ENCODE measurements around the gene PIK3CD. TPM values are rescaled to one million over a fixed set of nuclear protein-coding genes. Genes with fewer than 3 reads are reported as not detected.
"Not testable (repeated sequence)": the region's sequence is repeated elsewhere in the genome, so short reads cannot be mapped to it uniquely, and the experiment has no call there.

The PIK3CD gene
- total RNA-seq, 1 donor from 2014 or later = 15.7 TPM

GRCh38 chr1:9705337-9706093 lies 54.0 kb downstream of the PIK3CD start:
- peaks cover 10% of the 10 kb centered on the region for H3K36me3 Mint-ChIP-seq (ENCODE audit: insufficient read depth)
- no peak overlapping the region for H3K27ac Mint-ChIP-seq
- H3K4me3 Mint-ChIP-seq (ENCODE audit: low read depth) = no peak overlapping the region
- peaks cover 1% of the 10 kb centered on the region for H3K4me1 Mint-ChIP-seq (ENCODE audit: low read depth)
- no peaks in the 10 kb centered on the region for H3K27me3 Mint-ChIP-seq
- DNase-seq (ENCODE audit: low spot score, unreplicated experiment) = no peak
- H3K9me3 Mint-ChIP-seq (ENCODE audit: low read depth) = peaks cover 6% of the 10 kb centered on the region
- TF ChIP-seq, protein P1, sequence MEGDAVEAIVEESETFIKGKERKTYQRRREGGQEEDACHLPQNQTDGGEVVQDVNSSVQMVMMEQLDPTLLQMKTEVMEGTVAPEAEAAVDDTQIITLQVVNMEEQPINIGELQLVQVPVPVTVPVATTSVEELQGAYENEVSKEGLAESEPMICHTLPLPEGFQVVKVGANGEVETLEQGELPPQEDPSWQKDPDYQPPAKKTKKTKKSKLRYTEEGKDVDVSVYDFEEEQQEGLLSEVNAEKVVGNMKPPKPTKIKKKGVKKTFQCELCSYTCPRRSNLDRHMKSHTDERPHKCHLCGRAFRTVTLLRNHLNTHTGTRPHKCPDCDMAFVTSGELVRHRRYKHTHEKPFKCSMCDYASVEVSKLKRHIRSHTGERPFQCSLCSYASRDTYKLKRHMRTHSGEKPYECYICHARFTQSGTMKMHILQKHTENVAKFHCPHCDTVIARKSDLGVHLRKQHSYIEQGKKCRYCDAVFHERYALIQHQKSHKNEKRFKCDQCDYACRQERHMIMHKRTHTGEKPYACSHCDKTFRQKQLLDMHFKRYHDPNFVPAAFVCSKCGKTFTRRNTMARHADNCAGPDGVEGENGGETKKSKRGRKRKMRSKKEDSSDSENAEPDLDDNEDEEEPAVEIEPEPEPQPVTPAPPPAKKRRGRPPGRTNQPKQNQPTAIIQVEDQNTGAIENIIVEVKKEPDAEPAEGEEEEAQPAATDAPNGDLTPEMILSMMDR (IDR thresholded peaks at IDR 0.05; ENCODE audit: unreplicated experiment) = no peak

DNA sequence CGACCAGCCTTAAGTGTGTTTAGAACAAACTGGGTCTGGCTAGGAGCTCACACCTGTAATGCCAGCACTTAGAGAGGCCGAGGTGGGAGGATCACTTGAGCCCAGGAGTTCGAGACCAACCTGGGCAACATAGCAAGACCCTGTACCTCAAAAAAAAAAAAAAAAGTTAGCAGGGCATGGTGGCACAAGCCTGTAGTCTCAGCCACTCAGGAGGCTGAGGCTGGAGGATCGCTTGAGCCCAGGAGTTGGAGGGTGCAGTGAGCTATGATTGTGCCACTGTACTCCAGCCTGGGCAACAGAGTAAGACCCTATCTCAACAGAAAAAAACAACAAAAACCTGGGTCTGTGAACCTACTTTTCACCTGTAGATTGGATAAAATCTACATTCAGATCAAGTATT lies 54.6 kb downstream of the PIK3CD start:
- H3K4me3 Mint-ChIP-seq (ENCODE audit: low read depth) = no peak overlapping the region
- no peak overlapping the region for H3K27ac Mint-ChIP-seq
- no peaks in the 10 kb centered on the region for H3K4me1 Mint-ChIP-seq (ENCODE audit: low read depth)
- H3K27me3 Mint-ChIP-seq = no peaks in the 10 kb centered on the region
- no peak for DNase-seq (ENCODE audit: low spot score, unreplicated experiment)
- TF ChIP-seq, protein P1 (IDR thresholded peaks at IDR 0.05; ENCODE audit: unreplicated experiment) = no peak
- H3K36me3 Mint-ChIP-seq (ENCODE audit: insufficient read depth) = peaks cover 12% of the 10 kb centered on the region
- peaks cover 6% of the 10 kb centered on the region for H3K9me3 Mint-ChIP-seq (ENCODE audit: low read depth)

- Mint-ChIP-seq H3K27ac (no peak overlapping the region), H3K36me3 (ENCODE audit: insufficient read depth) (peaks cover 6% of the 10 kb centered on the region), H3K27me3 (no peaks in the 10 kb centered on the region), H3K4me3 (ENCODE audit: low read depth) (no peak overlapping the region), H3K9me3 (ENCODE audit: low read depth) (no peaks in the 10 kb centered on the region), H3K4me1 (ENCODE audit: low read depth) (no peaks in the 10 kb centered on the region)
- no peak for DNase-seq (ENCODE audit: low spot score, unreplicated experiment)
- TF ChIP-seq, protein P1 (IDR thresholded peaks at IDR 0.05; ENCODE audit: unreplicated experiment) = no peak
Measured at GRCh38 chr1:9710037-9710436, 58.5 kb downstream of the PIK3CD start.

DNA sequence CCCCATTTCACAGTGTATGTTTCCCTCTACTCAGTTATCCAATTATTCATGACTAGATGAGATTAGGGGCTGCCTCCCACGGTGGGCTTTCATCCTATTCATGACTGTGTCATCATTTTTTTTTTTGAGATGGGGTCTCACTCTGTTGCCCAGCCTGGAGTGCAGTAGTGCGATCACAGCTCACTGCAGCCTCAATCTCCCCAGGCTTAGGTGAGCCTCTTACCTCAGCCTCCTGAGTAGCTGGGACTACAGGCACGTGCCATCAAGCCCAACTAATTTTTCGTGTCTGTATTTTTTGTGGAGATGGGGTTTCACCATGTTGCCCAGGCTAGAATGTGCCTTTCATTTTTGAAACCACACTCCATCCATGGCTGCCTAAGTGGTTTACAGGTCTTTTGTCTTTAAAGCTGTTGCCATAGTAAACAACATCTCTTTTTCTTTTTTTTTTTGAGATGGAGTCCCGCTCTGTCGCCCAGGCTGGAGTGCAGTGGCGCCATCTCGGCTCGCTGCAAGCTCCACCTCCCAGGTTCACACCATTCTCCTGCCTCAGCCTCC lies 60.0 kb downstream of the PIK3CD start:
- Mint-ChIP-seq H3K4me1 (ENCODE audit: low read depth) (no peaks in the 10 kb centered on the region), H3K36me3 (ENCODE audit: insufficient read depth) (peaks cover 6% of the 10 kb centered on the region), H3K27ac (no peak overlapping the region)

GRCh38 chr1:9712767-9713166 lies 61.2 kb downstream of the PIK3CD start:
- not testable (repeated sequence) for H3K36me3 Mint-ChIP-seq (ENCODE audit: insufficient read depth); H3K4me3 Mint-ChIP-seq (ENCODE audit: low read depth); H3K27ac Mint-ChIP-seq; H3K9me3 Mint-ChIP-seq (ENCODE audit: low read depth); DNase-seq (ENCODE audit: low spot score, unreplicated experiment); H3K27me3 Mint-ChIP-seq; H3K4me1 Mint-ChIP-seq (ENCODE audit: low read depth)

More for the DNA sequence above, 60.0 kb downstream of the PIK3CD start:
- H3K9me3 Mint-ChIP-seq (ENCODE audit: low read depth) = no peaks in the 10 kb centered on the region
- TF ChIP-seq, protein P1 (IDR thresholded peaks at IDR 0.05; ENCODE audit: unreplicated experiment) = no peak
- no peaks in the 10 kb centered on the region for H3K27me3 Mint-ChIP-seq
- no peak for DNase-seq (ENCODE audit: low spot score, unreplicated experiment)
- no peak overlapping the region for H3K4me3 Mint-ChIP-seq (ENCODE audit: low read depth)
